ENCODE measurements around the gene MBIP. TPM values are rescaled to one million over a fixed set of nuclear protein-coding genes. Genes with fewer than 3 reads are reported as not detected.
A peak's percentile ranks its signal among the peaks of the same experiment; 100 is the strongest.

Gene MBIP
- total RNA-seq, 1 experiment from 2014 or later: 19.1 TPM

DNA sequence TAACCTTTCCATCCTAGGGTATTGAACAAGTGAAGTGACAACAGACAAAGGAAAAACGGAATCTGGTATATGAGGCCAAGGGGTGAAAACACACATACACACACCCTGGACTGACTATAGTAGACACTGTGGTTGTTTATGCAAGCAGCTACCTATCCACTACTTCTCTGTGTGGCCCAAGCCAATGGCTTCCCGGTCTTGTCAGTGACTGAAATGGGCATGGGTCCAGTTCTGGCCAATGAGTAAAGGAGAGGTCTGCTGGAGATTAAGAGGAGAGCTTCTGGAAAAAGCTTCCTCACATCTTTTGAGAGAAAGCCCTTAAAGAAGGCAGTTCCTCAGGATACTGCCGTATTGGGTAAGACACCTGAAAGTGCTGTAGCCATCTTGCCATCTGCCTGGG is 19.3 kb downstream of the MBIP start:
- POLR2A ChIA-PET: no interaction called here
- H2AFZ ChIP-seq (ENCODE audit: low read depth, low read length, poor library complexity, severe bottlenecking): no peak overlapping the region
- no peaks in the 10 kb centered on the region for H3K79me2 ChIP-seq (ENCODE audit: insufficient read depth, low read length)
- no peak for DNase-seq (ENCODE audit: low read depth, low spot score)
- CTCF ChIA-PET: interaction anchor here (1.5 kb wide), 1 partner anchor 231 kb away, joined by 5 read pairs; no protein-coding TSS in a partner anchor
- intact Hi-C loops (cut with micrococcal nuclease): no loop called here
- BruUV-seq (replicated peaks): no TSS peak
- peaks cover 13 to 30% of the 10 kb centered on the region in 2 experiments; a peak in 3 of 4 replicates for H3K36me3 ChIP-seq (ENCODE audit: control insufficient read depth in 1 of 2, insufficient read depth in 2 of 2, low read length in 2 of 2)
- TF ChIP-seq CEBPB (IDR thresholded peaks at IDR 0.05; ENCODE audit: low read depth) (no peak), POLR2A (IDR thresholded peaks at IDR 0.05; ENCODE audit: borderline replicate concordance, extremely low read depth, insufficient read depth, insufficient read length) (no peak), YY1 (IDR thresholded peaks at IDR 0.05; ENCODE audit: extremely low read depth, insufficient replicate concordance, low read depth, low read length) (no peak), CBX3 (IDR thresholded peaks at IDR 0.05; ENCODE audit: low read depth) (no peak)
- TF ChIP-seq, protein P1, sequence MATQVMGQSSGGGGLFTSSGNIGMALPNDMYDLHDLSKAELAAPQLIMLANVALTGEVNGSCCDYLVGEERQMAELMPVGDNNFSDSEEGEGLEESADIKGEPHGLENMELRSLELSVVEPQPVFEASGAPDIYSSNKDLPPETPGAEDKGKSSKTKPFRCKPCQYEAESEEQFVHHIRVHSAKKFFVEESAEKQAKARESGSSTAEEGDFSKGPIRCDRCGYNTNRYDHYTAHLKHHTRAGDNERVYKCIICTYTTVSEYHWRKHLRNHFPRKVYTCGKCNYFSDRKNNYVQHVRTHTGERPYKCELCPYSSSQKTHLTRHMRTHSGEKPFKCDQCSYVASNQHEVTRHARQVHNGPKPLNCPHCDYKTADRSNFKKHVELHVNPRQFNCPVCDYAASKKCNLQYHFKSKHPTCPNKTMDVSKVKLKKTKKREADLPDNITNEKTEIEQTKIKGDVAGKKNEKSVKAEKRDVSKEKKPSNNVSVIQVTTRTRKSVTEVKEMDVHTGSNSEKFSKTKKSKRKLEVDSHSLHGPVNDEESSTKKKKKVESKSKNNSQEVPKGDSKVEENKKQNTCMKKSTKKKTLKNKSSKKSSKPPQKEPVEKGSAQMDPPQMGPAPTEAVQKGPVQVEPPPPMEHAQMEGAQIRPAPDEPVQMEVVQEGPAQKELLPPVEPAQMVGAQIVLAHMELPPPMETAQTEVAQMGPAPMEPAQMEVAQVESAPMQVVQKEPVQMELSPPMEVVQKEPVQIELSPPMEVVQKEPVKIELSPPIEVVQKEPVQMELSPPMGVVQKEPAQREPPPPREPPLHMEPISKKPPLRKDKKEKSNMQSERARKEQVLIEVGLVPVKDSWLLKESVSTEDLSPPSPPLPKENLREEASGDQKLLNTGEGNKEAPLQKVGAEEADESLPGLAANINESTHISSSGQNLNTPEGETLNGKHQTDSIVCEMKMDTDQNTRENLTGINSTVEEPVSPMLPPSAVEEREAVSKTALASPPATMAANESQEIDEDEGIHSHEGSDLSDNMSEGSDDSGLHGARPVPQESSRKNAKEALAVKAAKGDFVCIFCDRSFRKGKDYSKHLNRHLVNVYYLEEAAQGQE (IDR thresholded peaks at IDR 0.05; ENCODE audit: low read depth): no peak
- no peak overlapping the region for H3K4me2 ChIP-seq (ENCODE audit: low read length)
- H3K9ac ChIP-seq (ENCODE audit: low read length): no peak overlapping the region
- RAD21 ChIA-PET (ENCODE audit: low non-redundant PET in 1 of 2, low total read pairs in 2 of 2, uncharacterized antibody in 2 of 2, unreplicated experiment in 2 of 2): no interaction called here
- H3K4me1 ChIP-seq (ENCODE audit: control insufficient read depth in 1 of 2, insufficient read depth in 2 of 2, low read length in 2 of 2): peaks cover 7 to 18% of the 10 kb centered on the region in 2 experiments; a peak in 3 of 4 replicates
- no peaks in the 10 kb centered on the region for H3K27me3 ChIP-seq (ENCODE audit: insufficient read depth, low read length)
- H3K9me3 ChIP-seq (ENCODE audit: control insufficient read depth in 1 of 2, insufficient read depth in 1 of 2, low read depth in 1 of 2, low read length in 2 of 2): no peaks in the 10 kb centered on the region
- H3K9me2 ChIP-seq (ENCODE audit: insufficient read depth): no peaks in the 10 kb centered on the region
- 0 out of 2 replicates have a peak, but pooled peaks cover 4% of the 10 kb centered on the region for H4K20me1 ChIP-seq (ENCODE audit: insufficient read depth)
- H3K27ac ChIP-seq (ENCODE audit: low read depth, low read length): no peak overlapping the region
- no peak for ATAC-seq
- H3K4me3 ChIP-seq (replicated peaks in 1 of 2; ENCODE audit: low read depth in 1 of 2, low read length in 2 of 2): no peak overlapping the region

DNA sequence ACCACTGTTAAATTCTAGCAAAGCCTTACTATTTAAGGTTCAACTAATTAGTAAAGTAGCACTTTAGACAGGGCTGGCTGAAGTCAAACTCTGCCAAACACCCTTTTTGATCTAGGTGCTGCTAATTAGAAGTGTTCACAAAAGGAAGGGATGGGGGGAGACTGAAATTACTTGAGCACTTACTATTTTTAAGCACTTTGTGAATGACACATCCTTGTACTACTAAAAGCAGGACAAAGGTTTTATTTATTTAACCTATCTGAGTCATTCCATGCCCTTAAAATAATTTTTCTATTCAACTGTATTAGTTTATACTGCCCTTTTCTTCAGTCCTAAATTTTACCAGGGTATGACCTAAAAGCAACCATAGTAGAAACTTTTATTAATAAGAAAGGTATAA is 20.1 kb downstream of the MBIP start:
- no peaks in the 10 kb centered on the region for H3K9me3 ChIP-seq (ENCODE audit: control insufficient read depth in 1 of 2, insufficient read depth in 1 of 2, low read depth in 1 of 2, low read length in 2 of 2)
- RAD21 ChIA-PET (ENCODE audit: low non-redundant PET in 1 of 2, low total read pairs in 2 of 2, uncharacterized antibody in 2 of 2, unreplicated experiment in 2 of 2): no interaction called here
- no peaks in the 10 kb centered on the region for H3K9me2 ChIP-seq (ENCODE audit: insufficient read depth)
- peaks cover 9 to 30% of the 10 kb centered on the region in 2 experiments; a peak in 3 of 4 replicates for H3K36me3 ChIP-seq (ENCODE audit: control insufficient read depth in 1 of 2, insufficient read depth in 2 of 2, low read length in 2 of 2)
- no peaks in the 10 kb centered on the region for H3K27me3 ChIP-seq (ENCODE audit: insufficient read depth, low read length)
- H3K27ac ChIP-seq (ENCODE audit: low read depth, low read length): no peak overlapping the region
- intact Hi-C loops (cut with micrococcal nuclease): no loop called here
- no peaks in the 10 kb centered on the region for H3K79me2 ChIP-seq (ENCODE audit: insufficient read depth, low read length)
- CTCF ChIA-PET: interaction anchor here (1.3 kb wide), 1 partner anchor 20 kb away, joined by 3 read pairs; the partner anchor contains the start of gene MBIP
- peak overlapping the region; percentile 52 for H3K4me2 ChIP-seq (ENCODE audit: low read length)
- POLR2A ChIA-PET: no interaction called here
- DNase-seq (ENCODE audit: low read depth, low spot score): no peak
- H3K9ac ChIP-seq (ENCODE audit: low read length): no peak overlapping the region
- H4K20me1 ChIP-seq (ENCODE audit: insufficient read depth): 0 out of 2 replicates have a peak, but pooled peaks cover 4% of the 10 kb centered on the region
- H3K4me1 ChIP-seq (ENCODE audit: control insufficient read depth in 1 of 2, insufficient read depth in 2 of 2, low read length in 2 of 2): peaks cover 7 to 18% of the 10 kb centered on the region in 2 experiments; a peak in 3 of 4 replicates
- H2AFZ ChIP-seq (ENCODE audit: low read depth, low read length, poor library complexity, severe bottlenecking): no peak overlapping the region
- TF ChIP-seq ZNF274 (IDR thresholded peaks at IDR 0.05; ENCODE audit: low read depth, low read length) (no peak), JUND (IDR thresholded peaks at IDR 0.05) (peak; percentile 26; the same call in 1 of the 2 replicates)
- ATAC-seq: 0 out of 2 replicates have a peak, but pooled peaks have one; percentile 17
- H3K4me3 ChIP-seq (replicated peaks in 1 of 2; ENCODE audit: low read depth in 1 of 2, low read length in 2 of 2): 0 out of 4 replicates have a peak overlapping the region, but pooled peaks of 1 of the 2 experiments have one; percentile 7
- no TSS peak for BruUV-seq (replicated peaks)
